ENCODE results near the gene GTPBP4.

The GTPBP4 gene

DNA sequence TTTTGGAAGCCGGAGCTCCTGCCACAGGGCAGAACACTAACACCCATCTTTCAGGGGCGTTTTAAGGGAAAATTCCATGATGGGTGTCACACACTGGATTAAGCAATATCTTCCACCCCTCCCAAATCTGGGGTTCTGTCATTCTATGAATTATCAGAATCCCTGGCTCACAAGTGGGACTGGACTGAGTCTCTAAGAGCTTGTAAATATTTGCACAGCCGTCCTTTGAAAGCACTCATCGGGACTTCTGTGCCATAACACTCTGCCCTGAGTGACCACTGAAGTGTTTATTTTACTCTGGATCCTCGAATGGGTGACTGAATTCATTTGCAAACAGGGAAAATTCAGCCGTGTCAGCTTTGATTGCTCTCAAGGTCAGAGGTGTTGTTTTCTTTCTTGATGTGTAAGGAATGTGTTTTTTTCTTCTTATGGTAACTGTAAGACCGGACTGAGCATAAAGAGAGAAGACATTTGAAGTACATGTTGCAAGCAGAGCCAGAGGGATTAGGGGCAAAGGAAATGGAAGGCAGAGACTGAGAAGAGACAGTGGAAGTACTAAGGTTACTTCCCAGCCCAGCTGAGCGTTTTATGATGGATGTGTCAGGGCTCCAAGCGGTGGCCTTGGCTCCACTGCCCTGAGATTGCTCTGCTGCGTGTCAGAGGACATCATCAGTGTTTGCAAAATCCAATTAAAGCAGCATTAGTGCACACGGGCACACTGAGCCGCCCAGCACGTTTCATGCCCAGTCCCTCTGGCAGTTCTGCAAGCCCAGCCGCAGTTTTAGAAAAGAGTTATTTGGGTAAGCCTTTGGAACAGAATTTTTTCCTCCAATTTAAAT is 17.7 kb upstream of the GTPBP4 start:
- TF ChIP-seq, protein P1, sequence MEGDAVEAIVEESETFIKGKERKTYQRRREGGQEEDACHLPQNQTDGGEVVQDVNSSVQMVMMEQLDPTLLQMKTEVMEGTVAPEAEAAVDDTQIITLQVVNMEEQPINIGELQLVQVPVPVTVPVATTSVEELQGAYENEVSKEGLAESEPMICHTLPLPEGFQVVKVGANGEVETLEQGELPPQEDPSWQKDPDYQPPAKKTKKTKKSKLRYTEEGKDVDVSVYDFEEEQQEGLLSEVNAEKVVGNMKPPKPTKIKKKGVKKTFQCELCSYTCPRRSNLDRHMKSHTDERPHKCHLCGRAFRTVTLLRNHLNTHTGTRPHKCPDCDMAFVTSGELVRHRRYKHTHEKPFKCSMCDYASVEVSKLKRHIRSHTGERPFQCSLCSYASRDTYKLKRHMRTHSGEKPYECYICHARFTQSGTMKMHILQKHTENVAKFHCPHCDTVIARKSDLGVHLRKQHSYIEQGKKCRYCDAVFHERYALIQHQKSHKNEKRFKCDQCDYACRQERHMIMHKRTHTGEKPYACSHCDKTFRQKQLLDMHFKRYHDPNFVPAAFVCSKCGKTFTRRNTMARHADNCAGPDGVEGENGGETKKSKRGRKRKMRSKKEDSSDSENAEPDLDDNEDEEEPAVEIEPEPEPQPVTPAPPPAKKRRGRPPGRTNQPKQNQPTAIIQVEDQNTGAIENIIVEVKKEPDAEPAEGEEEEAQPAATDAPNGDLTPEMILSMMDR (IDR thresholded peaks at IDR 0.05; ENCODE audit: low read depth, low read length, missing control alignments) = no peak
- no peak overlapping the region for H3K4me3 ChIP-seq (ENCODE audit: low read depth, low read length)
- in situ Hi-C loops (cut with HindIII; ENCODE audit: low sequenced_read_pairs) = no loop called here
- DNase-seq (ENCODE audit: low read depth) = no peak

DNA sequence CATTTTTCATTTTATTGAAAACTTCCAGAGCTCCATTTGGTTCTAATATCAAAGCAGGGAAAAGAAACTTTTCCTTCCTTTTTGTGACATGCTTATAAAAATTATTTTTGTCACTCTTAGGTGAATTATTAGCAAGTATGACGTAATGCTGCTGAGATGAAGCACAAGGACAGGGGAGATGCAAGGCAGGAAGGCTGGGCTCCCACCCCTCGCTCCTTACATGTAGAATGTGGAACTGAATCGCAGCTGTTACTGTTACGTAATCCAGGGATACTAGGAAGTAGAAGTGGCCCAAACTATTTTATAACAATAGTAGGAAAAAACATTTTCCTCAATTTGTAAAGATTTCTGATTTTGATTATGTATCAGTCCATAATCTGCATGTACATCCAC is 17.1 kb upstream of the GTPBP4 start:
- no peak for DNase-seq (ENCODE audit: low read depth)
- no peak overlapping the region for H3K4me3 ChIP-seq (ENCODE audit: low read depth, low read length)
- TF ChIP-seq, protein P1 (IDR thresholded peaks at IDR 0.05; ENCODE audit: low read depth, low read length, missing control alignments) = no peak
- in situ Hi-C loops (cut with HindIII; ENCODE audit: low sequenced_read_pairs) = no loop called here

DNA sequence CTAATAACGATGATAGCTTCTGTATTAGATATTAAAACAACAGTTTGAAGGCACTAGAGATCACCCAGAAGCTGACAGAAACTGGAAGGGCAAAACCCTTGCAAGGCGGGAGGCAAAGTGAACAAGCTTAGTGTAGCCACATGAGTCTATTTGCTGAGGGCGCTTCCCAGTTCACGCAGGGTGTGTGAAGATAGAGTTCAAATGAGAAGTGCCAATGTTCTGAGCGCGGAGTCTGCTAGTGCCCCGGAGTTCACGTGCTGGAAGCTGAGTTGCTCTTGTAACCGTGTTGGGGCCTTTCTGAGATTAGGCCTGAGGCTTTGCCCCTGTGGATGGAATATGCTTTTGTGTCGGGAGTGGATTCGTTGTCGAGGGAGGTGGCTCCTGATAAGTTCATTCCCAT is 16.6 kb upstream of the GTPBP4 start:
- no peak for DNase-seq (ENCODE audit: low read depth)
- TF ChIP-seq, protein P1 (IDR thresholded peaks at IDR 0.05; ENCODE audit: low read depth, low read length, missing control alignments) = no peak
- in situ Hi-C loops (cut with HindIII; ENCODE audit: low sequenced_read_pairs) = no loop called here
- H3K4me3 ChIP-seq (ENCODE audit: low read depth, low read length) = no peak overlapping the region

DNA sequence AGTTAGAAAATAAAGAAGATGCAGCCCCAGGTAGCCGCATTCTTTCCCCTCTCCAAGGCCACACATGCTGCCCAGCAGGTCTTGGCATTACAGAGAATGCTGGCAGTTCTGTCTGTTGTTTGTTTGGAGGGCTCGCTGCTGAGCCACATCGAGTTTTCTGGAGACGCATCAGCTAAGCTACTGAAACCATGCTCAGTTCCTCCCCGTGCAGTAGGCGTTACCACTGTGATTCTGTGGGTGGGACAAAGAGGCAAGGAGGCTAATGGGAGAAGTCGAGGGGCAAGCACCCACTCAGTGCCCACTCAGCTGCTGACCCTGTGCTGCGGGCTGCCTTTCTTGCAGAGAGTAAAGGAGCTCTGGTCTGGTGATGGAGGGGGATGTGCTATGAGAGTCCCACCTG is 15.5 kb upstream of the GTPBP4 start:
- no peak for DNase-seq (ENCODE audit: low read depth)

DNA sequence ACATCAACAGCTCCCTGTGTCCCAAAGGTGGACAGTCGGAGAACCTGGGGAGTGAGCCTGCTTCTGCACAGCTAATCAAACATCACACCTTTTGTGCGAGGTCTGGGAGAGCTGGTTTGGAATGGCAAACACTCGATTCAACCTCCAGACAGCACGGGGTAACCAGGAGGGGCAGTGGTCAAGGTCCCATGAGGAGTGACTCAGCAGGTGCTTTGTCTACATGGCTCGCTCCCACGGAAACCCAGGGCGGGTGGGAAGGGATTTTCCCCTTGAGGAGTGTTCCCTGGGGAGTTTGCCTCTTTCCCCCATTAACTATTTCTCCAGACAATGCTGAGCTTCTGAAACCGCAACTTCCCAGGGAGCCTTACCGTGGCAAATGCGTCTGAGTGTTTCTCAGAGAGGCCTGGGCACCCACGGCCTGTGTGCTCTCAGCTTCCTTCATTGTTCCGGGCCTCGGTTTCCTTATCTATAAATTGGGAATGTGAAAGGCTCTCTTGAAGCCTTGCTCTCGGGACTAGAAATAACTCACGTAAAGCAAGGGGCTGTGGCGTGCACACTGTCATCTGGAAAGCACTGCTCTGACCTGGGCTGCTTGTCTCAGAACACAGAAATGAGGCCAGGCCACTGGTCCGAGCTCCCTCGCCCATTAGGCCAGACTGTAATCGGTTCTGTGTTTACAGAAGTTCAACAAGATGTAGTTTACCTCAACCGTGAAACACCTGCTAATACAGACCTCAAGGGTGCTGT is 14.0 kb upstream of the GTPBP4 start:
- TF ChIP-seq, protein P1 (IDR thresholded peaks at IDR 0.05; ENCODE audit: low read depth, low read length, missing control alignments) = no peak
- DNase-seq (ENCODE audit: low read depth) = no peak
- in situ Hi-C loops (cut with HindIII; ENCODE audit: low sequenced_read_pairs) = no loop called here
- no peak overlapping the region for H3K4me3 ChIP-seq (ENCODE audit: low read depth, low read length)

More for the DNA sequence above, 15.5 kb upstream of the GTPBP4 start:
- H3K4me3 ChIP-seq (ENCODE audit: low read depth, low read length) = no peak overlapping the region
- in situ Hi-C loops (cut with HindIII; ENCODE audit: low sequenced_read_pairs) = no loop called here
- TF ChIP-seq, protein P1 (IDR thresholded peaks at IDR 0.05; ENCODE audit: low read depth, low read length, missing control alignments) = no peak

DNA sequence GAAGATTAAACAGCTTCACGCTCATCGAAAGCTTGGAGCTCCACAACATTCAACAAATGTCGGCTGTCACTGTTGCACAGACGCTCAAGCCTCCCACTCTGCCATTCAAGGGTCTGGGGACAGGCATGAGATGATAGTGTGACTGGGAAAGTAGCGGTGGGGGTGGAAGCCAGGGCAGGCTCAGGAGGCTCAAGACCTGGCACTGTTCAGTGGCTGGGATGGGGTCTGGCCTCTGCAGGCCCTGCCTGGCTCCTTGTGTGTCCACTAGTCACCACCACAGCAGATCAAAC is 13.5 kb upstream of the GTPBP4 start:
- TF ChIP-seq, protein P1 (IDR thresholded peaks at IDR 0.05; ENCODE audit: low read depth, low read length, missing control alignments) = no peak
- no peak for DNase-seq (ENCODE audit: low read depth)
- in situ Hi-C loops (cut with HindIII; ENCODE audit: low sequenced_read_pairs) = no loop called here
- H3K4me3 ChIP-seq (ENCODE audit: low read depth, low read length) = no peak overlapping the region

Data from astrocyte of the cerebellum (primary cell).